ENCODE results near the gene EEF1A2.

GRCh38 chr20:63532449-63532971, 33.6 kb upstream of the EEF1A2 start:
- TF ChIP-seq CREB1 (CRISPR knock-in tag; IDR thresholded peaks at IDR 0.05) (no peak), CTCF (IDR thresholded peaks at IDR 0.05) (no peak), ZNF671 (CRISPR knock-in tag; IDR thresholded peaks at IDR 0.05) (no peak), SP1 (CRISPR knock-in tag; conservative IDR thresholded peaks at IDR 0.05) (no peak)

All from WTC11 (cell line).